ENCODE data around the gene TSHB. TPM values are rescaled to one million over a fixed set of nuclear protein-coding genes. Genes with fewer than 3 reads are reported as not detected.

TSHB gene
- total RNA-seq, 1 experiment from 2014 or later, result not detected

GRCh38 chr1:115078708-115079107, 49.1 kb downstream of the TSHB start:
- BruUV-seq (replicated peaks), result no TSS peak
- ChIA-PET POLR2A (interaction anchor here (0.7 kb wide), 1 partner anchor 10 kb away, joined by 3 read pairs; no protein-coding TSS in a partner anchor), RAD21 (ENCODE audit: low non-redundant PET in 1 of 2, low total read pairs in 2 of 2, uncharacterized antibody in 2 of 2, unreplicated experiment in 2 of 2) (no interaction called here), CTCF (no interaction called here)
- ATAC-seq, result no peak
- Histone ChIP-seq H3K4me1 (ENCODE audit: control insufficient read depth in 1 of 2, insufficient read depth in 2 of 2, low read length in 2 of 2) (no peaks in the 10 kb centered on the region), H3K9me2 (ENCODE audit: insufficient read depth) (no peaks in the 10 kb centered on the region), H3K36me3 (ENCODE audit: control insufficient read depth in 1 of 2, insufficient read depth in 2 of 2, low read length in 2 of 2) (no peaks in the 10 kb centered on the region), H3K4me3 (replicated peaks in 1 of 2; ENCODE audit: low read depth in 1 of 2, low read length in 2 of 2) (no peak overlapping the region), H4K20me1 (ENCODE audit: insufficient read depth) (no peaks in the 10 kb centered on the region), H3K9me3 (ENCODE audit: control insufficient read depth in 1 of 2, insufficient read depth in 1 of 2, low read depth in 1 of 2, low read length in 2 of 2) (no peaks in the 10 kb centered on the region), H3K4me2 (ENCODE audit: low read length) (no peak overlapping the region), H2AFZ (ENCODE audit: low read depth, low read length, poor library complexity, severe bottlenecking) (no peak overlapping the region), H3K9ac (ENCODE audit: low read length) (no peak overlapping the region), H3K27me3 (ENCODE audit: insufficient read depth, low read length) (no peaks in the 10 kb centered on the region), H3K79me2 (ENCODE audit: insufficient read depth, low read length) (no peaks in the 10 kb centered on the region), H3K27ac (ENCODE audit: low read depth, low read length) (no peak overlapping the region)
- no peak for DNase-seq (ENCODE audit: low read depth, low spot score)
- TF ChIP-seq CBX3 (IDR thresholded peaks at IDR 0.05; ENCODE audit: low read depth) (no peak), JUND (IDR thresholded peaks at IDR 0.05) (no peak), EGR1 (IDR thresholded peaks at IDR 0.05; ENCODE audit: low read depth) (no peak), SRF (IDR thresholded peaks at IDR 0.05; ENCODE audit: low read depth) (no peak), REST (IDR thresholded peaks at IDR 0.05; ENCODE audit: low read depth) (no peak), ZNF274 (IDR thresholded peaks at IDR 0.05; ENCODE audit: low read depth, low read length) (no peak)
- intact Hi-C loops (cut with micrococcal nuclease), result no loop called here

- intact Hi-C loops (cut with micrococcal nuclease), result no loop called here
- CTCF ChIA-PET, result no interaction called here
- TF ChIP-seq MAX (IDR thresholded peaks at IDR 0.05) (no peak), SP1 (IDR thresholded peaks at IDR 0.05; ENCODE audit: low read depth) (no peak), SIN3A (IDR thresholded peaks at IDR 0.05; ENCODE audit: low read depth) (no peak), EZH2 (IDR thresholded peaks at IDR 0.05) (no peak), ATF3 (IDR thresholded peaks at IDR 0.05) (no peak), EGR1 (IDR thresholded peaks at IDR 0.05; ENCODE audit: low read depth) (no peak), ELF1 (IDR thresholded peaks at IDR 0.05; ENCODE audit: borderline replicate concordance, low read depth) (no peak), CTCF (IDR thresholded peaks at IDR 0.05 in 2 of 3, conservative IDR thresholded peaks at IDR 0.05 in 1 of 3; ENCODE audit: borderline replicate concordance in 1 of 3, insufficient read depth in 1 of 3, low read depth in 2 of 3, low read length in 2 of 3) (no peak), EZH2phosphoT487 (IDR thresholded peaks at IDR 0.05; ENCODE audit: borderline replicate concordance) (no peak), JUND (IDR thresholded peaks at IDR 0.05) (no peak)
Observed at GRCh38 chr1:115082949-115083348, 53.3 kb downstream of the TSHB start.

More at GRCh38 chr1:115082949-115083348, 53.3 kb downstream of the TSHB start:
- no peaks in the 10 kb centered on the region for H3K36me3 ChIP-seq (ENCODE audit: control insufficient read depth in 1 of 2, insufficient read depth in 2 of 2, low read length in 2 of 2)
- ATAC-seq (no peak), DNase-seq (ENCODE audit: low read depth, low spot score) (no peak)
- H3K9ac ChIP-seq (ENCODE audit: low read length), result no peak overlapping the region
- ChIA-PET RAD21 (ENCODE audit: low non-redundant PET in 1 of 2, low total read pairs in 2 of 2, uncharacterized antibody in 2 of 2, unreplicated experiment in 2 of 2) (no interaction called here), POLR2A (no interaction called here)
- H3K4me3 ChIP-seq (replicated peaks in 1 of 2; ENCODE audit: low read depth in 1 of 2, low read length in 2 of 2), result no peak overlapping the region
- H3K79me2 ChIP-seq (ENCODE audit: insufficient read depth, low read length), result no peaks in the 10 kb centered on the region
- H3K27ac ChIP-seq (ENCODE audit: low read depth, low read length), result no peak overlapping the region
- no peak overlapping the region for H3K4me2 ChIP-seq (ENCODE audit: low read length)
- H4K20me1 ChIP-seq (ENCODE audit: insufficient read depth), result no peaks in the 10 kb centered on the region
- no peaks in the 10 kb centered on the region for H3K9me2 ChIP-seq (ENCODE audit: insufficient read depth)
- no TSS peak for BruUV-seq (replicated peaks)
- H3K4me1 ChIP-seq (ENCODE audit: control insufficient read depth in 1 of 2, insufficient read depth in 2 of 2, low read length in 2 of 2), result no peaks in the 10 kb centered on the region
- H3K9me3 ChIP-seq (ENCODE audit: control insufficient read depth in 1 of 2, insufficient read depth in 1 of 2, low read depth in 1 of 2, low read length in 2 of 2), result no peaks in the 10 kb centered on the region
- H3K27me3 ChIP-seq (ENCODE audit: insufficient read depth, low read length), result no peaks in the 10 kb centered on the region
- H2AFZ ChIP-seq (ENCODE audit: low read depth, low read length, poor library complexity, severe bottlenecking), result no peak overlapping the region

Data from HCT116 (cell line).